IMR-90 (cell line): ENCODE measurements around the gene SLC4A1. TPM values are rescaled to one million over a fixed set of nuclear protein-coding genes. Genes with fewer than 3 reads are reported as not detected.

Experiments
- ATAC-seq: fragments of 200-7000 bp; cut with Tn5 transposase; 2 replicates; pipeline ENCODE4 v1.9.1; 2020; ENCODE audit warnings: low read depth, mild to moderate bottlenecking, moderate library complexity
- BruUV-seq: library from RNA; stranded (reverse); fragments of 400-500 nt; replicated peaks from 2 replicates; lab custom pipeline; 2021; lab: Mats Ljungman, UMichigan
- CTCF ChIA-PET: fragments of 300-600 bp; formaldehyde crosslinking; extraction: SDS; loops from one replicate; lab custom pipeline; 2021; ENCODE audit warnings: antibody characterized with exemption; lab: Yijun Ruan, JAX
- POLR2A ChIA-PET: fragments of 300-600 bp; sonication (Branson Sonifier 250); formaldehyde crosslinking; loops from one replicate; lab custom pipeline; 2022; ENCODE audit warnings: antibody characterized with exemption; ENCODE audit not compliant: unreplicated experiment; lab: Charles Lee
- DNase-seq: peaks from one replicate; pipeline ENCODE4 v3.0.0; 2013
- H2AFZ ChIP-seq: replicated peaks from 2 replicates; pipeline ENCODE3; 2013; ENCODE audit warnings: low read length, mild to moderate bottlenecking; ENCODE audit not compliant: poor library complexity
- H2AK5ac ChIP-seq: 2 replicates; pipeline ENCODE4 v1.6.1; 2013; ENCODE audit warnings: low read depth, low read length, inconsistent platforms
- H2AK9ac ChIP-seq: replicated peaks from 2 replicates; pipeline ENCODE3; 2013; ENCODE audit warnings: mild to moderate bottlenecking, low read depth, low read length, moderate library complexity; ENCODE audit not compliant: poor library complexity
- H2BK120ac ChIP-seq: 2 replicates; pipeline ENCODE4 v1.6.1; 2013; ENCODE audit warnings: low read depth, low read length, inconsistent platforms
- H2BK15ac ChIP-seq: 3 replicates; pipeline ENCODE4 v1.6.1; 2013; ENCODE audit warnings: low read depth, low read length, inconsistent platforms
- H2BK20ac ChIP-seq: 2 replicates; pipeline ENCODE4 v1.6.1; 2013; ENCODE audit warnings: low read depth, mild to moderate bottlenecking, inconsistent platforms, low read length, moderate library complexity
- H2BK5ac ChIP-seq: 2 replicates; pipeline ENCODE4 v1.6.1; 2013; ENCODE audit warnings: mild to moderate bottlenecking, low read depth, low read length, inconsistent platforms; ENCODE audit not compliant: poor library complexity, severe bottlenecking
- H3K14ac ChIP-seq: replicated peaks from 2 replicates; pipeline ENCODE4 v1.6.1; 2013; ENCODE audit warnings: low read depth, low read length, inconsistent platforms
- H3K18ac ChIP-seq: 2 replicates; pipeline ENCODE4 v1.6.1; 2013; ENCODE audit warnings: low read depth, low read length, control low read depth
- H3K23ac ChIP-seq: 2 replicates; pipeline ENCODE4 v1.6.1; 2013; ENCODE audit warnings: low read depth, low read length, inconsistent platforms
- H3K27ac ChIP-seq: 2 replicates; pipeline ENCODE4 v1.5.1; 2013; ENCODE audit warnings: mild to moderate bottlenecking, control low read depth, low read length; ENCODE audit not compliant: insufficient read depth
- H3K27me3 ChIP-seq: 2 replicates; pipeline ENCODE4 v1.6.1; 2013; ENCODE audit warnings: low read length; ENCODE audit not compliant: control insufficient read depth, insufficient read depth
- H3K36me3 ChIP-seq: 2 replicates; pipeline ENCODE4 v1.6.1; 2013; ENCODE audit warnings: low read length, mixed read lengths; ENCODE audit not compliant: control insufficient read depth, insufficient read depth
- H3K4ac ChIP-seq: 2 replicates; pipeline ENCODE4 v1.6.1; 2013; ENCODE audit warnings: low read depth, low read length, inconsistent platforms
- H3K4me1 ChIP-seq: 2 replicates; pipeline ENCODE4 v1.6.1; 2013; ENCODE audit warnings: low read length, mixed read lengths; ENCODE audit not compliant: control insufficient read depth, insufficient read depth
- H3K4me2 ChIP-seq: 2 replicates; pipeline ENCODE4 v1.6.1; 2013; ENCODE audit warnings: low read depth, mild to moderate bottlenecking, control low read depth, low read length, moderate library complexity
- H3K4me3 ChIP-seq: 2 replicates; pipeline ENCODE4 v1.5.1; 2013; ENCODE audit warnings: low read depth, mild to moderate bottlenecking, control low read depth, low read length, moderate library complexity; ENCODE audit not compliant: insufficient read depth
- H3K56ac ChIP-seq: 2 replicates; pipeline ENCODE4 v1.6.1; 2013; ENCODE audit warnings: low read length, inconsistent platforms; ENCODE audit not compliant: insufficient read depth; ENCODE audit errors: extremely low read depth
- H3K79me1 ChIP-seq, 2 experiments: 2 replicates each; pipeline ENCODE4 v1.6.1; 2013; ENCODE audit warnings: low read length in 2 of 2, inconsistent platforms in 1 of 2, low read depth in 1 of 2
- H3K9ac ChIP-seq: 2 replicates; pipeline ENCODE4 v1.6.1; 2013; ENCODE audit warnings: low read depth, low read length, control low read depth
- H3K9me1 ChIP-seq: 2 replicates; pipeline ENCODE4 v1.6.1; 2013; ENCODE audit warnings: low read length, inconsistent platforms; ENCODE audit not compliant: insufficient read depth
- H3K9me3 ChIP-seq: 2 replicates; pipeline ENCODE4 v1.6.1; 2013; ENCODE audit warnings: low read length; ENCODE audit not compliant: control insufficient read depth, insufficient read depth
- H4K20me1 ChIP-seq: 2 replicates; pipeline ENCODE4 v1.6.1; 2013; ENCODE audit warnings: low read length, inconsistent platforms; ENCODE audit not compliant: insufficient read depth
- H4K5ac ChIP-seq: 2 replicates; pipeline ENCODE4 v1.6.1; 2013; ENCODE audit warnings: mild to moderate bottlenecking, low read depth, low read length, control low read depth
- H4K8ac ChIP-seq, 2 experiments: 2 replicates each; pipeline ENCODE4 v1.6.1; 2013; ENCODE audit warnings: low read depth in 2 of 2, low read length in 2 of 2, control low read depth in 1 of 2, inconsistent platforms in 1 of 2
- H4K91ac ChIP-seq: 2 replicates; pipeline ENCODE4 v1.6.1; 2013; ENCODE audit warnings: low read depth, low read length, inconsistent platforms; ENCODE audit not compliant: insufficient read depth
- BHLHE40 ChIP-seq: fragments of 150-350 bp; IDR thresholded peaks from 2 replicates; pipeline ENCODE4 v1.6.1; 2016; ENCODE audit warnings: mild to moderate bottlenecking, low read depth, low read length
- CEBPB ChIP-seq: IDR thresholded peaks from 2 replicates; pipeline ENCODE4 v1.6.1; 2012; ENCODE audit warnings: low read depth, low read length, improper control_type of control experiment
- CTCF ChIP-seq: conservative IDR thresholded peaks from 2 replicates; pipeline ENCODE4 v1.5.1; 2012; ENCODE audit warnings: mild to moderate bottlenecking, low read depth, low read length, improper control_type of control experiment
- FOS ChIP-seq: fragments of 150-350 bp; IDR thresholded peaks from 2 replicates; pipeline ENCODE4 v1.6.1; 2016; ENCODE audit warnings: low read depth, low read length
- MAFK ChIP-seq: IDR thresholded peaks from 2 replicates; pipeline ENCODE4 v1.6.1; 2012; ENCODE audit warnings: low read depth, low read length, improper control_type of control experiment
- MAZ ChIP-seq: IDR thresholded peaks from 2 replicates; pipeline ENCODE4 v1.6.1; 2012; ENCODE audit warnings: low read depth, mild to moderate bottlenecking, low read length, improper control_type of control experiment, moderate library complexity, borderline replicate concordance
- MXI1 ChIP-seq: IDR thresholded peaks from 2 replicates; pipeline ENCODE4 v1.6.1; 2012; ENCODE audit warnings: low read depth, mild to moderate bottlenecking, low read length, moderate library complexity, borderline replicate concordance
- NFE2L2 ChIP-seq: fragments of 150-350 bp; IDR thresholded peaks from 2 replicates; pipeline ENCODE4 v1.6.1; 2016; ENCODE audit warnings: low read depth, mild to moderate bottlenecking, low read length
- POLR2A ChIP-seq: IDR thresholded peaks from 2 replicates; pipeline ENCODE4 v1.6.1; 2012; ENCODE audit warnings: mild to moderate bottlenecking, low read depth, low read length
- RAD21 ChIP-seq: IDR thresholded peaks from 2 replicates; pipeline ENCODE4 v1.6.1; 2012; ENCODE audit warnings: low read length, improper control_type of control experiment
- RCOR1 ChIP-seq: IDR thresholded peaks from 2 replicates; pipeline ENCODE4 v1.6.1; 2012; ENCODE audit warnings: mild to moderate bottlenecking, low read length, improper control_type of control experiment; ENCODE audit not compliant: insufficient replicate concordance
- RFX5 ChIP-seq: IDR thresholded peaks from 2 replicates; pipeline ENCODE4 v1.8.0; 2012; ENCODE audit warnings: low read depth, mild to moderate bottlenecking, low read length, moderate library complexity
- USF2 ChIP-seq: fragments of 150-350 bp; IDR thresholded peaks from 2 replicates; pipeline ENCODE4 v1.6.1; 2017; ENCODE audit warnings: mild to moderate bottlenecking, antibody characterized with exemption, low read length, low read depth
- WGBS, 2 experiments: methylation state at CpG; one replicate each; pipeline versions ENCODE4 v1.1.5 to v1.1.7; 2013; ENCODE audit warnings: missing lambda C conversion rate in 2 of 2; ENCODE audit not compliant: insufficient read length in 1 of 2; ENCODE audit errors: extremely low coverage in 2 of 2; 5-methylcytosine and 5-hydroxymethylcytosine counted together
- dilution Hi-C: fragments of 300-500 bp; cut with HindIII; formaldehyde crosslinking; loops from one replicate; pipeline ENCODE4 v1.14.3; 2018; ENCODE audit warnings: low sequenced_read_pairs; ENCODE audit not compliant: unreplicated experiment
- in situ Hi-C: fragments of 300-500 bp; cut with MboI; formaldehyde crosslinking; loops from 3 replicates; pipeline ENCODE4 v1.14.3; 2019; ENCODE audit warnings: low sequenced_read_pairs, inconsistent platforms, mixed read lengths
- intact Hi-C: fragments of 100-400 bp; cut with micrococcal nuclease; formaldehyde crosslinking; loops from 2 replicates; pipeline ENCODE4 v1.10.0; 2022
- polyA plus RNA-seq, 3 experiments: library from polyadenylated mRNA; depleted of rRNA; stranded (reverse); fragments of >200 nt; gene quantifications; 2 replicates each; pipeline ENCODE4 v1.2.3, GENCODE V29; 2012; ENCODE audit warnings: low replicate concordance in 1 of 3
- total RNA-seq: library from RNA; depleted of rRNA; stranded (reverse); fragments of >200 nt; gene quantifications from 2 replicates; pipeline ENCODE4 v1.2.3, GENCODE V29; 2012

Gene SLC4A1
- total and polyA plus RNA-seq, 2 of the 4 experiments (the other 2 are of a cell fraction) = not detected

DNA sequence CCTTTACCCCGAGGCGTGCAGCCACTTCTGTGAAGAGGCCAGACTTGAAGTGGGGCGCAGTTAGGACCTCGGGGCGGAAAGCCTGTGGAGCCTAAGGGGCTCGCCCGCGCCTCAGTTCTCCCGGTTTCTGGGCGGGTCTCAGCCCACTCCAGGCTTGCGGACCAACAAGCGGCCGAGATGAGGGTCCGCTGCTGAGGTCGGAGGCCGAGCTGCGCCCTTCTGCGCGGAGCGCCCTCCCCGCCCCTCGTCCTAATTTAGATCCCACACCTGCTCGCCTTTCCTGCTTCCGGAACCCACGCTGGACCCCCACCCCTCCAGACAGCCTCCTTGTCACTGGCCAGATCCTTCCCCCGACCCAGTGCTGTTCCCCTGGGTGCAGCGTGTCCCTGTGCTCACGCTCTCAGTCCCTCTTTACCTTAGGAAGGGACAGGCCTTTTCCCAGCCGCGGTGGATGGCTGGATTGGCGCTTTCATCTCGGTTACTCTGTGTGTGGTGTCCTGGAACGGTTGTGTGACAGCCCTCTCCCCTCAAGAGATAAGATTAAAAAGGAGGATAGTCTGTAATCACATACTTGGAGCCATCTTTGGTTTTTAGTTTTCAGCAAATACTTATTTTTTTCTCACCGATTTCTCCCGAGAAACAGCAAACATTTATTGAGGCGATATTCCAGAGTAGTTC is 67.3 kb downstream of the SLC4A1 start:
- no peak for DNase-seq
- H3K18ac ChIP-seq = peak overlapping the region; percentile 82
- peak overlapping the region; percentile 85 for H3K4me3 ChIP-seq
- H2AK5ac ChIP-seq = peak overlapping the region; percentile 98
- POLR2A ChIA-PET = no interaction called here
- H3K27ac ChIP-seq = peak overlapping the region; percentile 98
- peak overlapping the region; percentile 94 for H3K9ac ChIP-seq
- dilution Hi-C loops (no loop called here), intact Hi-C loops (loop anchor here (5.0 kb wide), 3 partner anchors 127 to 322 kb away; partner anchors contain the start of gene GRN), in situ Hi-C loops (loop anchor here (25.0 kb wide), 2 partner anchors 312 to 437 kb away; partner anchors contain the start of gene GPATCH8)
- H4K8ac ChIP-seq = peak overlapping the region; percentile 97 to 99
- H2BK15ac ChIP-seq = peak overlapping the region; percentile 54; the same call in 1 of the 3 replicates
- no peaks in the 10 kb centered on the region for H3K9me3 ChIP-seq
- CTCF ChIA-PET = interaction anchor here (0.6 to 0.7 kb wide), 2 partner anchors 25 to 132 kb away, joined by 3 to 4 read pairs; no protein-coding TSS in a partner anchor
- H4K20me1 ChIP-seq = peaks cover 9% of the 10 kb centered on the region; the same call in 1 of the 2 replicates
- H2AK9ac ChIP-seq = peak overlapping the region; percentile 96
- WGBS, 2 experiments = 10% methylated on average over 17 of the region's 36 CpGs; no CpG with 5 or more reads in 1 of the 2 experiments
- H3K4ac ChIP-seq = peak overlapping the region; percentile 89
- no peak for TF ChIP-seq NFE2L2
- TF ChIP-seq RAD21 = no peak
- TF ChIP-seq POLR2A = no peak; the same call in 1 of the 2 replicates
- no peak for TF ChIP-seq MAZ
- no peak for TF ChIP-seq BHLHE40
- TF ChIP-seq CEBPB = no peak
- TF ChIP-seq USF2 = no peak
- TF ChIP-seq RFX5 = no peak
- TF ChIP-seq CTCF = no peak
- TF ChIP-seq MXI1 = no peak
- no peak for TF ChIP-seq RCOR1
- TF ChIP-seq MAFK = no peak
- no peak for TF ChIP-seq FOS
- peak overlapping the region; percentile 91 for H3K4me2 ChIP-seq
- H4K5ac ChIP-seq = peak overlapping the region; percentile 99
- H3K56ac ChIP-seq = peak overlapping the region; percentile 52
- no peak for ATAC-seq
- no peak overlapping the region for H2BK20ac ChIP-seq
- H3K27me3 ChIP-seq = no peaks in the 10 kb centered on the region
- peak overlapping the region; percentile 85 for H3K14ac ChIP-seq
- peak overlapping the region; percentile 95 for H4K91ac ChIP-seq
- H3K23ac ChIP-seq = peak overlapping the region; percentile 88
- H2BK120ac ChIP-seq = peak overlapping the region; percentile 28; the same call in 1 of the 2 replicates
- H3K4me1 ChIP-seq = peaks cover 22% of the 10 kb centered on the region
- H2BK5ac ChIP-seq = peak overlapping the region; percentile 91
- BruUV-seq = no TSS peak
- H3K36me3 ChIP-seq = peaks cover 16% of the 10 kb centered on the region
- H3K79me1 ChIP-seq = peaks cover 15 to 48% of the 10 kb centered on the region in 2 experiments; a peak in 3 of 4 replicates
- peaks cover 20% of the 10 kb centered on the region for H3K9me1 ChIP-seq
- peak overlapping the region; percentile 95 for H2AFZ ChIP-seq
